Measurements from ENCODE around the gene RAD51B. TPM values are rescaled to one million over a fixed set of nuclear protein-coding genes. Genes with fewer than 3 reads are reported as not detected.

The RAD51B gene
- total RNA-seq, 6 donors from 2014 or later: 10.6 to 63.9 (median 18.4) TPM

GRCh38 chr14:68307790-68308168 is 488.2 kb downstream of the RAD51B start:
- TF ChIP-seq POLR2A (IDR thresholded peaks at IDR 0.05) (no peak), EP300 (IDR thresholded peaks at IDR 0.05) (peak in 1 of 4 donors; percentile 2), POLR2AphosphoS5 (IDR thresholded peaks at IDR 0.05) (peak in 1 of 2 donors; percentile 26)
- Histone ChIP-seq H3K27ac (peak overlapping the region in 3 of 4 donors; percentile 20 to 45 (median 32)), H3K36me3 (no peaks in the 10 kb centered on the region), H3K27me3 (no peaks in the 10 kb centered on the region), H3K4me3 (no peak overlapping the region), H3K4me1 (peaks cover 5 to 11% (median 10%) of the 10 kb centered on the region in 4 donors), H3K9me3 (no peaks in the 10 kb centered on the region)
- ATAC-seq (ENCODE audit: low FRiP score in 2 of 2) (peak in 1 of 2 donors; percentile 63), DNase-seq (no peak)
- 52 to 77% methylated on average over 4 of the region's 4 CpGs for WGBS, 2 donors

GRCh38 chr14:68308726-68309520 is 489.3 kb downstream of the RAD51B start:
- 74 to 75% methylated on average over 6 of the region's 6 CpGs for WGBS, 2 donors

GRCh38 chr14:68309616-68310015 is 490.0 kb downstream of the RAD51B start:
- Histone ChIP-seq H3K27me3 (no peaks in the 10 kb centered on the region), H3K36me3 (no peaks in the 10 kb centered on the region), H3K4me1 (peaks cover 7 to 11% (median 10%) of the 10 kb centered on the region in 4 donors), H3K4me3 (no peak overlapping the region), H3K27ac (no peak overlapping the region), H3K9me3 (no peaks in the 10 kb centered on the region)
- TF ChIP-seq EP300 (IDR thresholded peaks at IDR 0.05) (no peak), POLR2A (IDR thresholded peaks at IDR 0.05) (no peak), POLR2AphosphoS5 (IDR thresholded peaks at IDR 0.05) (no peak)
- TF ChIP-seq, protein P1, sequence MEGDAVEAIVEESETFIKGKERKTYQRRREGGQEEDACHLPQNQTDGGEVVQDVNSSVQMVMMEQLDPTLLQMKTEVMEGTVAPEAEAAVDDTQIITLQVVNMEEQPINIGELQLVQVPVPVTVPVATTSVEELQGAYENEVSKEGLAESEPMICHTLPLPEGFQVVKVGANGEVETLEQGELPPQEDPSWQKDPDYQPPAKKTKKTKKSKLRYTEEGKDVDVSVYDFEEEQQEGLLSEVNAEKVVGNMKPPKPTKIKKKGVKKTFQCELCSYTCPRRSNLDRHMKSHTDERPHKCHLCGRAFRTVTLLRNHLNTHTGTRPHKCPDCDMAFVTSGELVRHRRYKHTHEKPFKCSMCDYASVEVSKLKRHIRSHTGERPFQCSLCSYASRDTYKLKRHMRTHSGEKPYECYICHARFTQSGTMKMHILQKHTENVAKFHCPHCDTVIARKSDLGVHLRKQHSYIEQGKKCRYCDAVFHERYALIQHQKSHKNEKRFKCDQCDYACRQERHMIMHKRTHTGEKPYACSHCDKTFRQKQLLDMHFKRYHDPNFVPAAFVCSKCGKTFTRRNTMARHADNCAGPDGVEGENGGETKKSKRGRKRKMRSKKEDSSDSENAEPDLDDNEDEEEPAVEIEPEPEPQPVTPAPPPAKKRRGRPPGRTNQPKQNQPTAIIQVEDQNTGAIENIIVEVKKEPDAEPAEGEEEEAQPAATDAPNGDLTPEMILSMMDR (IDR thresholded peaks at IDR 0.05): no peak
- 63 to 79% methylated on average over 2 of the region's 2 CpGs for WGBS, 2 donors
- DNase-seq (no peak), ATAC-seq (ENCODE audit: low FRiP score in 2 of 2) (peak in 1 of 2 donors; percentile 51)

More at GRCh38 chr14:68308726-68309520, 489.3 kb downstream of the RAD51B start:
- no peaks in the 10 kb centered on the region for H3K36me3 ChIP-seq
- H3K9me3 ChIP-seq: no peaks in the 10 kb centered on the region
- no peak for DNase-seq
- ATAC-seq (ENCODE audit: low FRiP score in 2 of 2): no peak
- peak overlapping the region; percentile 19 to 45 (median 20) for H3K27ac ChIP-seq
- no peaks in the 10 kb centered on the region for H3K27me3 ChIP-seq
- H3K4me3 ChIP-seq: no peak overlapping the region
- H3K4me1 ChIP-seq: peaks cover 7 to 11% (median 10%) of the 10 kb centered on the region in 4 donors
- no peak for TF ChIP-seq POLR2AphosphoS5 (IDR thresholded peaks at IDR 0.05)
- TF ChIP-seq, protein P1 (IDR thresholded peaks at IDR 0.05): no peak
- no peak for TF ChIP-seq EP300 (IDR thresholded peaks at IDR 0.05)
- no peak for TF ChIP-seq POLR2A (IDR thresholded peaks at IDR 0.05)

GRCh38 chr14:68312300-68312699 is 492.7 kb downstream of the RAD51B start:
- Histone ChIP-seq H3K27ac (no peak overlapping the region), H3K27me3 (no peaks in the 10 kb centered on the region), H3K9me3 (no peaks in the 10 kb centered on the region), H3K4me3 (no peak overlapping the region), H3K4me1 (peaks cover 6 to 10% (median 8%) of the 10 kb centered on the region in 4 donors), H3K36me3 (no peaks in the 10 kb centered on the region)
- TF ChIP-seq EP300 (IDR thresholded peaks at IDR 0.05) (no peak), POLR2A (IDR thresholded peaks at IDR 0.05) (no peak), POLR2AphosphoS5 (IDR thresholded peaks at IDR 0.05) (no peak)
- TF ChIP-seq, protein P1 (IDR thresholded peaks at IDR 0.05): no peak
- no peak for DNase-seq
- no peak for ATAC-seq (ENCODE audit: low FRiP score in 2 of 2)
- WGBS, 2 donors: 96 to 100% methylated on average over 3 of the region's 3 CpGs

DNA sequence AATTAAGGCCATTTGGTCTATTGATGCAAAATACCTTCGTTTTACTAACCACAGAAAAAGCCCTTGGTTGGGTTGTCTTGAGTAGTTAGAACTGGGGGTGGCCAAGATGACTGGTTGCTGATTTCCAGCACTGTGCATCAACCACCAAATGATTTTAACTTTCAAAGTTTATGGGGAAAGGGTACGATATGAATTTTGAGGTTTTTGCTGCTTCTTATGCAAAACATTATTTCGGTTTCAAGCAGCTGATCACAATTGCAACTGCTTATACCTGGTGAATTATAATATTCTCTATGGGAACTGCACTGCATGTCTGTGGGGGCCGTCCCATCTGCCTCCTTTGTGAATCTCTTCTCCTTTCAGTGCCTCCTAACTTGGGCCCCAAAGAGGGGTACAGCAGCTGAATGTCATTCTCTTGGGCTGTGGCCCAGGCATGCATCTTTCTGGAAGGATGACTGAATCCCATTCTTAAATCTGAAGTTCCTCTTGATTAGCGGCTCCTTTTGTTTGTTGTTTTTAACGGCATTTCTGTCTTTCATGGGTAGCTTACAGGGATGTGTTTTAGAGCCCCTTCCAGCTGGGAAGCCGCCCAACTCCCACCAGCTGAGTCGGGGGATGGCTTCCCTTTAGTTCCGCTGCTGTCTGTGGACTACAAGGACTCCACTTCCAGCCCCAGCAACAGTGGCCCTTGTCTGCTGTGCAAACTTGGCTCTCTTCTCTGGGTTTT is 493.5 kb downstream of the RAD51B start:
- Histone ChIP-seq H3K27me3 (no peaks in the 10 kb centered on the region), H3K36me3 (no peaks in the 10 kb centered on the region), H3K4me1 (peaks cover 0 to 7% (median 2%) of the 10 kb centered on the region in 4 donors), H3K4me3 (no peak overlapping the region), H3K27ac (no peak overlapping the region), H3K9me3 (no peaks in the 10 kb centered on the region)
- WGBS, 2 donors: 88% methylated on average over 9 of the region's 9 CpGs
- DNase-seq: no peak
- no peak for ATAC-seq (ENCODE audit: low FRiP score in 2 of 2)
- TF ChIP-seq POLR2AphosphoS5 (IDR thresholded peaks at IDR 0.05) (no peak), EP300 (IDR thresholded peaks at IDR 0.05) (no peak), POLR2A (IDR thresholded peaks at IDR 0.05) (no peak)
- TF ChIP-seq, protein P1 (IDR thresholded peaks at IDR 0.05): no peak

All from upper lobe of left lung (tissue), 6 donors.